HepG2 (cell line): ENCODE data around the gene FUOM. TPM values are rescaled to one million over a fixed set of nuclear protein-coding genes. Genes with fewer than 3 reads are reported as not detected.
A peak's percentile ranks its signal among the peaks of the same experiment; 100 is the strongest.

Source experiments
- ATF3 ChIP-seq: sonication (generic); formaldehyde crosslinking; IDR thresholded peaks from 2 replicates; pipeline ENCODE4 v1.4.0; 2020; ENCODE audit warnings: missing genetic modification reagents
- CENPT ChIP-seq: sonication (generic); formaldehyde crosslinking; IDR thresholded peaks from 2 replicates; pipeline ENCODE4 v1.8.0; 2022; ENCODE audit warnings: low read depth, mild to moderate bottlenecking, moderate library complexity, missing genetic modification reagents
- ELF3 ChIP-seq: IDR thresholded peaks from 2 replicates; pipeline ENCODE4 v1.6.1; 2016; ENCODE audit warnings: missing genetic modification reagents, missing compliant biosample characterization
- HIVEP1 ChIP-seq: sonication (generic); formaldehyde crosslinking; IDR thresholded peaks from 2 replicates; pipeline ENCODE4 v1.4.0; 2020; ENCODE audit warnings: mild to moderate bottlenecking, missing genetic modification reagents
- KDM2A ChIP-seq: sonication (generic); formaldehyde crosslinking; IDR thresholded peaks from 2 replicates; pipeline ENCODE4 v1.4.0; 2020; ENCODE audit warnings: low read depth, missing genetic modification reagents, borderline replicate concordance
- KMT2A ChIP-seq: sonication (generic); formaldehyde crosslinking; IDR thresholded peaks from 2 replicates; pipeline ENCODE4 v1.4.0; 2020; ENCODE audit warnings: missing genetic modification reagents
- NFRKB ChIP-seq: fragments of 450-650 bp; IDR thresholded peaks from 2 replicates; pipeline ENCODE4 v1.6.1; 2017
- NR2F2 ChIP-seq: IDR thresholded peaks from 2 replicates; pipeline ENCODE4 v1.6.1; 2012; ENCODE audit warnings: low read depth, inconsistent platforms, borderline replicate concordance
- POGZ ChIP-seq: sonication (generic); formaldehyde crosslinking; IDR thresholded peaks from 2 replicates; pipeline ENCODE4 v1.4.0; 2020; ENCODE audit warnings: mild to moderate bottlenecking, missing genetic modification reagents
- POLR2AphosphoS5 ChIP-seq: IDR thresholded peaks from 2 replicates; pipeline ENCODE4 v1.6.1; 2012; ENCODE audit warnings: low read depth, low read length
- TCF12 ChIP-seq, 2 experiments: fragments of 450-650 bp in 1 of 2; sonication (generic) in 1 of 2; formaldehyde crosslinking in 1 of 2; IDR thresholded peaks; 2 replicates each; pipeline versions ENCODE4 v1.6.1 to v1.8.0; 2017 to 2022; ENCODE audit warnings: antibody characterized with exemption in 1 of 2, mild to moderate bottlenecking in 1 of 2, missing genetic modification reagents in 1 of 2, moderate library complexity in 1 of 2
- YEATS2 ChIP-seq: sonication (generic); formaldehyde crosslinking; IDR thresholded peaks from 2 replicates; pipeline ENCODE4 v1.4.0; 2020; ENCODE audit warnings: missing genetic modification reagents, borderline replicate concordance
- ZMYM4 ChIP-seq: sonication (generic); formaldehyde crosslinking; IDR thresholded peaks from 2 replicates; pipeline ENCODE4 v1.8.1; 2023; ENCODE audit warnings: mild to moderate bottlenecking, missing genetic modification reagents
- ZNF230 ChIP-seq: sonication (generic); formaldehyde crosslinking; IDR thresholded peaks from 2 replicates; pipeline ENCODE4 v1.4.0; 2020; ENCODE audit warnings: mild to moderate bottlenecking, missing genetic modification reagents
- ZNF572 ChIP-seq: sonication (generic); formaldehyde crosslinking; IDR thresholded peaks from 2 replicates; pipeline ENCODE4 v1.5.1; 2020; ENCODE audit warnings: mild to moderate bottlenecking, missing genetic modification reagents
- ZNF687 ChIP-seq: sonication (generic); formaldehyde crosslinking; IDR thresholded peaks from 2 replicates; pipeline ENCODE4 v1.5.1; 2020; ENCODE audit warnings: mild to moderate bottlenecking, missing genetic modification reagents, moderate library complexity
- ZNF841 ChIP-seq: sonication (generic); formaldehyde crosslinking; IDR thresholded peaks from 2 replicates; pipeline ENCODE4 v1.8.1; 2023; ENCODE audit warnings: missing genetic modification reagents, borderline replicate concordance
- polyA plus RNA-seq, 8 experiments: library from polyadenylated mRNA; depleted of rRNA in 3 of 8; stranded (reverse) in 7 of 8; unstranded in 1 of 8; fragments of >200 nt; fragmentation: Illumina TruSeq in 4 of 8; extraction: Trizol in 4 of 8; gene quantifications; 2 replicates each; pipeline versions ENCODE4 v1.2.1 to v1.2.3, GENCODE V29; 2011 to 2016; ENCODE audit warnings: low read depth in 4 of 8, missing spikeins in 1 of 8, mixed read lengths in 1 of 8; ENCODE audit not compliant: insufficient read depth in 1 of 8
- total RNA-seq, 5 experiments: library from RNA; depleted of rRNA; stranded (reverse); fragments of >200 nt; fragmentation: Illumina TruSeq; extraction: Trizol; gene quantifications; 2 replicates each; pipeline ENCODE4 v1.2.3, GENCODE V29; 2016; ENCODE audit warnings: low read depth in 1 of 5
- TF ChIP-seq, protein P1 (sequence below): sonication (generic); formaldehyde crosslinking; IDR thresholded peaks from 2 replicates; pipeline ENCODE4 v1.5.1; 2020; ENCODE audit warnings: mild to moderate bottlenecking, missing genetic modification reagents
- TF ChIP-seq, protein P2 (sequence below): fragments of 450-650 bp; IDR thresholded peaks from 2 replicates; pipeline ENCODE4 v1.6.1; 2016
- TF ChIP-seq, protein P3 (sequence below): sonication (generic); IDR thresholded peaks from 2 replicates; pipeline ENCODE4 v1.6.1; 2016; ENCODE audit warnings: low read depth, borderline replicate concordance

FUOM gene
- total and polyA plus RNA-seq, 2 of the 13 experiments (the other 11 are each of a cell fraction or from before 2014, with no cell fraction given), result 27.5 to 60.4 TPM

GRCh38 chr10:133358162-133358924, 524 bp upstream of the FUOM start (continued):
- TF ChIP-seq, protein P1, sequence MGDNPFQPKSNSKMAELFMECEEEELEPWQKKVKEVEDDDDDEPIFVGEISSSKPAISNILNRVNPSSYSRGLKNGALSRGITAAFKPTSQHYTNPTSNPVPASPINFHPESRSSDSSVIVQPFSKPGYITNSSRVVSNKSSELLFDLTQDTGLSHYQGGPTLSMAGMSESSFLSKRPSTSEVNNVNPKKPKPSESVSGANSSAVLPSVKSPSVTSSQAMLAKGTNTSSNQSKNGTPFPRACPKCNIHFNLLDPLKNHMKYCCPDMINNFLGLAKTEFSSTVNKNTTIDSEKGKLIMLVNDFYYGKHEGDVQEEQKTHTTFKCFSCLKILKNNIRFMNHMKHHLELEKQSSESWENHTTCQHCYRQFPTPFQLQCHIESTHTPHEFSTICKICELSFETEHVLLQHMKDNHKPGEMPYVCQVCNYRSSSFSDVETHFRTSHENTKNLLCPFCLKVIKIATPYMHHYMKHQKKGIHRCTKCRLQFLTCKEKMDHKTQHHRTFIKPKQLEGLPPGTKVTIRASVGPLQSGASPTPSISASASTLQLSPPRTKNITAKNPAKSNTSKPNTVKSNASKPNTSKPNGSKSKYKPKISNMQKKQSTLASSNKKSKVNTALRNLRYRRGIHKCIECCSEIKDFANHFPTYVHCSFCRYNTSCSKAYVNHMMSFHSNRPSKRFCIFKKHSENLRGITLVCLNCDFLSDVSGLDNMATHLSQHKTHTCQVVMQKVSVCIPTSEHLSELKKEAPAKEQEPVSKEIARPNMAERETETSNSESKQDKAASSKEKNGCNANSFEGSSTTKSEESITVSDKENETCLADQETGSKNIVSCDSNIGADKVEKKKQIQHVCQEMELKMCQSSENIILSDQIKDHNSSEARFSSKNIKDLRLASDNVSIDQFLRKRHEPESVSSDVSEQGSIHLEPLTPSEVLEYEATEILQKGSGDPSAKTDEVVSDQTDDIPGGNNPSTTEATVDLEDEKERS (CRISPR knock-in tag), result no peak
- no peak for TF ChIP-seq ZNF841 (CRISPR knock-in tag)
- TF ChIP-seq KDM2A (CRISPR knock-in tag), result 0 out of 2 replicates have a peak, but pooled peaks have one; percentile 17
- no peak for TF ChIP-seq NR2F2
- no peak for TF ChIP-seq ATF3 (CRISPR knock-in tag)
- peak; percentile 33 for TF ChIP-seq POLR2AphosphoS5
- no peak for TF ChIP-seq POGZ (CRISPR knock-in tag)
- no peak for TF ChIP-seq ZNF230 (CRISPR knock-in tag)
- 0 out of 2 replicates have a peak, but pooled peaks have one; percentile 38 for TF ChIP-seq YEATS2 (CRISPR knock-in tag)
- TF ChIP-seq CENPT, result no peak; the same call in 1 of the 2 replicates
- no peak for TF ChIP-seq ELF3 (CRISPR knock-in tag)
- TF ChIP-seq, protein P2, sequence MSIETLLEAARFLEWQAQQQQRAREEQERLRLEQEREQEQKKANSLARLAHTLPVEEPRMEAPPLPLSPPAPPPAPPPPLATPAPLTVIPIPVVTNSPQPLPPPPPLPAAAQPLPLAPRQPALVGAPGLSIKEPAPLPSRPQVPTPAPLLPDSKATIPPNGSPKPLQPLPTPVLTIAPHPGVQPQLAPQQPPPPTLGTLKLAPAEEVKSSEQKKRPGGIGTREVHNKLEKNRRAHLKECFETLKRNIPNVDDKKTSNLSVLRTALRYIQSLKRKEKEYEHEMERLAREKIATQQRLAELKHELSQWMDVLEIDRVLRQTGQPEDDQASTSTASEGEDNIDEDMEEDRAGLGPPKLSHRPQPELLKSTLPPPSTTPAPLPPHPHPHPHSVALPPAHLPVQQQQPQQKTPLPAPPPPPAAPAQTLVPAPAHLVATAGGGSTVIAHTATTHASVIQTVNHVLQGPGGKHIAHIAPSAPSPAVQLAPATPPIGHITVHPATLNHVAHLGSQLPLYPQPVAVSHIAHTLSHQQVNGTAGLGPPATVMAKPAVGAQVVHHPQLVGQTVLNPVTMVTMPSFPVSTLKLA, result no peak
- peak; percentile 54 for TF ChIP-seq HIVEP1 (CRISPR knock-in tag)
- TF ChIP-seq, protein P3, sequence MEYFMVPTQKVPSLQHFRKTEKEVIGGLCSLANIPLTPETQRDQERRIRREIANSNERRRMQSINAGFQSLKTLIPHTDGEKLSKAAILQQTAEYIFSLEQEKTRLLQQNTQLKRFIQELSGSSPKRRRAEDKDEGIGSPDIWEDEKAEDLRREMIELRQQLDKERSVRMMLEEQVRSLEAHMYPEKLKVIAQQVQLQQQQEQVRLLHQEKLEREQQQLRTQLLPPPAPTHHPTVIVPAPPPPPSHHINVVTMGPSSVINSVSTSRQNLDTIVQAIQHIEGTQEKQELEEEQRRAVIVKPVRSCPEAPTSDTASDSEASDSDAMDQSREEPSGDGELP, result peak; percentile 98
- no peak for TF ChIP-seq NFRKB
- TF ChIP-seq KMT2A (CRISPR knock-in tag), result no peak
- TF ChIP-seq ZNF572 (CRISPR knock-in tag), result 0 out of 2 replicates have a peak, but pooled peaks have one; percentile 20
- TF ChIP-seq ZMYM4 (CRISPR knock-in tag), result no peak
- TF ChIP-seq TCF12 (IDR thresholded peaks at IDR 0.05), result no peak
- no peak for TF ChIP-seq TCF12 (CRISPR knock-in tag; IDR thresholded peaks at IDR 0.05)
- peak; percentile 86 for TF ChIP-seq ZNF687 (CRISPR knock-in tag)
